OCI-LY7 (cell line): ENCODE results near the gene PORCN.

Experiments used
- EZH2phosphoT487 ChIP-seq: fragments of 200-600 bp; sonication (generic); IDR thresholded peaks from 2 replicates; pipeline ENCODE4 v1.6.1; 2018; ENCODE audit warnings: low read depth, borderline replicate concordance, mild to moderate bottlenecking, mixed run types, antibody characterized with exemption, low read length, moderate library complexity, mixed read lengths
- TF ChIP-seq, protein P1 (sequence below): fragments of 200-600 bp; sonication (generic); conservative IDR thresholded peaks from 2 replicates; pipeline ENCODE4 v1.5.1; 2014; ENCODE audit warnings: mild to moderate bottlenecking, antibody characterized with exemption, low read length, moderate library complexity, mixed read lengths

GRCh38 chrX:48521353-48522243, 12.8 kb downstream of the PORCN start, which contains the start of gene EBP:
- TF ChIP-seq, protein P1, sequence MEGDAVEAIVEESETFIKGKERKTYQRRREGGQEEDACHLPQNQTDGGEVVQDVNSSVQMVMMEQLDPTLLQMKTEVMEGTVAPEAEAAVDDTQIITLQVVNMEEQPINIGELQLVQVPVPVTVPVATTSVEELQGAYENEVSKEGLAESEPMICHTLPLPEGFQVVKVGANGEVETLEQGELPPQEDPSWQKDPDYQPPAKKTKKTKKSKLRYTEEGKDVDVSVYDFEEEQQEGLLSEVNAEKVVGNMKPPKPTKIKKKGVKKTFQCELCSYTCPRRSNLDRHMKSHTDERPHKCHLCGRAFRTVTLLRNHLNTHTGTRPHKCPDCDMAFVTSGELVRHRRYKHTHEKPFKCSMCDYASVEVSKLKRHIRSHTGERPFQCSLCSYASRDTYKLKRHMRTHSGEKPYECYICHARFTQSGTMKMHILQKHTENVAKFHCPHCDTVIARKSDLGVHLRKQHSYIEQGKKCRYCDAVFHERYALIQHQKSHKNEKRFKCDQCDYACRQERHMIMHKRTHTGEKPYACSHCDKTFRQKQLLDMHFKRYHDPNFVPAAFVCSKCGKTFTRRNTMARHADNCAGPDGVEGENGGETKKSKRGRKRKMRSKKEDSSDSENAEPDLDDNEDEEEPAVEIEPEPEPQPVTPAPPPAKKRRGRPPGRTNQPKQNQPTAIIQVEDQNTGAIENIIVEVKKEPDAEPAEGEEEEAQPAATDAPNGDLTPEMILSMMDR = no peak
- no peak for TF ChIP-seq EZH2phosphoT487
